Measurements from ENCODE around the gene SPTLC3.
A peak's percentile ranks its signal among the peaks of the same experiment; 100 is the strongest.

SPTLC3 gene

GRCh38 chr20:13101706-13102105 lies 92.9 kb downstream of the SPTLC3 start:
- DNase-seq = no peak

GRCh38 chr20:13102237-13102636 lies 93.5 kb downstream of the SPTLC3 start:
- no peak for DNase-seq

- no peak for DNase-seq
Measured at GRCh38 chr20:13102694-13103093, 93.9 kb downstream of the SPTLC3 start.

GRCh38 chr20:13105039-13105438 lies 96.3 kb downstream of the SPTLC3 start:
- no peak for DNase-seq

- no peak for DNase-seq
Measured at GRCh38 chr20:13105864-13106457, 97.2 kb downstream of the SPTLC3 start.

- DNase-seq = no peak
Measured at GRCh38 chr20:13109658-13110057, 100.9 kb downstream of the SPTLC3 start.

- no peak for DNase-seq
Measured at GRCh38 chr20:13110796-13111195, 102.0 kb downstream of the SPTLC3 start.

GRCh38 chr20:13111249-13111911 lies 102.6 kb downstream of the SPTLC3 start:
- DNase-seq = no peak

- no peak for DNase-seq
Measured at GRCh38 chr20:13113731-13114130, 105.0 kb downstream of the SPTLC3 start.

- no peak for DNase-seq
Measured at GRCh38 chr20:13117200-13117599, 108.4 kb downstream of the SPTLC3 start.

GRCh38 chr20:13118676-13119075 lies 109.9 kb downstream of the SPTLC3 start:
- no peak for DNase-seq

- peak; percentile 6 to 7 for DNase-seq
Measured at GRCh38 chr20:13119583-13119982, 110.8 kb downstream of the SPTLC3 start.

GRCh38 chr20:13120471-13120870 lies 111.7 kb downstream of the SPTLC3 start:
- DNase-seq = no peak

- DNase-seq = no peak
Measured at GRCh38 chr20:13121840-13122515, 113.2 kb downstream of the SPTLC3 start.

- no peak for DNase-seq
Measured at GRCh38 chr20:13125486-13125885, 116.7 kb downstream of the SPTLC3 start.

- no peak for DNase-seq
Measured at GRCh38 chr20:13128173-13128572, 119.4 kb downstream of the SPTLC3 start.

- DNase-seq = no peak
Measured at GRCh38 chr20:13130061-13130706, 121.4 kb downstream of the SPTLC3 start.

GRCh38 chr20:13130707-13131103 lies 121.9 kb downstream of the SPTLC3 start:
- no peak for DNase-seq

GRCh38 chr20:13131688-13132087 lies 122.9 kb downstream of the SPTLC3 start:
- no peak for DNase-seq

GRCh38 chr20:13139459-13140150 lies 130.8 kb downstream of the SPTLC3 start:
- no peak for DNase-seq

GRCh38 chr20:13140201-13140600 lies 131.4 kb downstream of the SPTLC3 start:
- DNase-seq = no peak

GRCh38 chr20:13140775-13141174 lies 132.0 kb downstream of the SPTLC3 start:
- no peak for DNase-seq

GRCh38 chr20:13141546-13141945 lies 132.8 kb downstream of the SPTLC3 start:
- DNase-seq = no peak
